NB4 (cell line): ENCODE data around the gene PRUNE2.

Source experiments
- POLR2A ChIP-seq: IDR thresholded peaks from 2 replicates; pipeline ENCODE4 v1.6.1; 2011; ENCODE audit warnings: mild to moderate bottlenecking; ENCODE audit not compliant: insufficient read length; ENCODE audit errors: extremely low read depth
- TF ChIP-seq, protein P1 (sequence below): IDR thresholded peaks from one replicate; pipeline ENCODE4 v1.5.1; 2012; ENCODE audit warnings: low read depth, low read length
- TF ChIP-seq, protein P2 (sequence below): IDR thresholded peaks from 2 replicates; pipeline ENCODE4 v1.6.1; 2011; ENCODE audit warnings: low read depth, low read length

DNA sequence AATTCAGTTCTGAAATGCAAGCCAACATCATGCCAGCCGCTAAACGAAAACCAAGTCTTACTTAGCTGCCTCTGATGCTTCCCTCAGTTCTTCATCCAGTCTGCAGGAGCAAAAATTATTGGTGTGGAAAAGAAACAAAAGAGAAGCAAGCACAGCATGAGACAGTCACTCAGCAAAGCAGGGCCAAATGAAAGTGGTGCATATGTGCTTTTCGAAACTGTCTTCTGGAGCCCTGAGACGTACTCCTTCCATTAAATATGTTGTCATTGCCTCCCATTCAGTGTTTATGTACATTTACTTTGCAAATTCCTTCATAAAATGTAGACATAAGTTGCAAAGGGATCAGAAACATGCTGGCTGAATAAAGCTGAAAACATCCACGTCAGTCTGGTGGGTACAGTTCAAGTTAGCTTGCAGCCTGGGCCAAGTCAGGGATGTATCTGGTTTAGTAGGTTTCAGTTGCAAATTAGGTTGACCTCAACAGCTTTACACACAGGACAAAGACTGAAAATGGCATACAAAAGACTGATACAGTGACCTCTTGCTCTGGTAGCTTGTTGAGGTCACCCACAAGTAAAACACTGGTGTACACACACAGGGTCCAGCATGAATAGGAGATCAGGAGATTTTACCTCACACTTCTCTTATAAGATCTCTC is 281.4 kb downstream of the PRUNE2 start:
- TF ChIP-seq, protein P1, sequence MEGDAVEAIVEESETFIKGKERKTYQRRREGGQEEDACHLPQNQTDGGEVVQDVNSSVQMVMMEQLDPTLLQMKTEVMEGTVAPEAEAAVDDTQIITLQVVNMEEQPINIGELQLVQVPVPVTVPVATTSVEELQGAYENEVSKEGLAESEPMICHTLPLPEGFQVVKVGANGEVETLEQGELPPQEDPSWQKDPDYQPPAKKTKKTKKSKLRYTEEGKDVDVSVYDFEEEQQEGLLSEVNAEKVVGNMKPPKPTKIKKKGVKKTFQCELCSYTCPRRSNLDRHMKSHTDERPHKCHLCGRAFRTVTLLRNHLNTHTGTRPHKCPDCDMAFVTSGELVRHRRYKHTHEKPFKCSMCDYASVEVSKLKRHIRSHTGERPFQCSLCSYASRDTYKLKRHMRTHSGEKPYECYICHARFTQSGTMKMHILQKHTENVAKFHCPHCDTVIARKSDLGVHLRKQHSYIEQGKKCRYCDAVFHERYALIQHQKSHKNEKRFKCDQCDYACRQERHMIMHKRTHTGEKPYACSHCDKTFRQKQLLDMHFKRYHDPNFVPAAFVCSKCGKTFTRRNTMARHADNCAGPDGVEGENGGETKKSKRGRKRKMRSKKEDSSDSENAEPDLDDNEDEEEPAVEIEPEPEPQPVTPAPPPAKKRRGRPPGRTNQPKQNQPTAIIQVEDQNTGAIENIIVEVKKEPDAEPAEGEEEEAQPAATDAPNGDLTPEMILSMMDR = no peak
- TF ChIP-seq POLR2A = no peak
- TF ChIP-seq, protein P2, sequence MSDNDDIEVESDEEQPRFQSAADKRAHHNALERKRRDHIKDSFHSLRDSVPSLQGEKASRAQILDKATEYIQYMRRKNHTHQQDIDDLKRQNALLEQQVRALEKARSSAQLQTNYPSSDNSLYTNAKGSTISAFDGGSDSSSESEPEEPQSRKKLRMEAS = no peak
